Astrocyte (in vitro differentiated cells and primary cell): Measurements from ENCODE around the gene HOXA6.

ENCODE experiments used
- EZH2 ChIP-seq: IDR thresholded peaks from 2 replicates; pipeline ENCODE4 v1.6.1; 2012; ENCODE audit warnings: mild to moderate bottlenecking, low read length, inconsistent platforms; ENCODE audit not compliant: insufficient read depth
- TF ChIP-seq, protein P1 (sequence below): IDR thresholded peaks from 2 replicates; pipeline ENCODE4 v1.5.1; 2011; ENCODE audit warnings: low read depth, mild to moderate bottlenecking, inconsistent platforms, low read length, moderate library complexity; ENCODE audit not compliant: insufficient read depth

DNA sequence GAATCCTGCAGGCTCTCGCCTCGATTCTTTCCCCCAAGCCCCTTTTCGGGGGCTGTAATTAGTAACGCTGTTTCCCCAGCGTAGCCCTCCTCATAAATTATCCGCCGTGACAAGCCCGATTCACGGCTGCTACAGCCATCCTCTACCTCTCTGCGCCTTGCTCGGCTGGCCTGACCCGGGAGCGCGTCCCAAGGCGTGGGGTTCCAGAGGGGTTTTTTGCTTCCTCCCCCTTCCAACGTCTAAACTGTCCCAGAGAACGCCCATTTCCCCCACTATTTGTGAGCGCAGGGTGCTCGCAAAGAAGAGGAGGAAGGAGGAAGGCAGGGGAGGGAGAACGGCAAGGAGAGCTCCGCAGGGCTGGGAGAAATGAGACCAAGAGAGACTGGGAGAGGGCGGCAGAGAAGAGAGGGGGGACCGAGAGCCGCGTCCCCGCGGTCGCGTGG is 5.0 kb downstream of the HOXA6 start:
- peak; percentile 63 for TF ChIP-seq EZH2
- TF ChIP-seq, protein P1, sequence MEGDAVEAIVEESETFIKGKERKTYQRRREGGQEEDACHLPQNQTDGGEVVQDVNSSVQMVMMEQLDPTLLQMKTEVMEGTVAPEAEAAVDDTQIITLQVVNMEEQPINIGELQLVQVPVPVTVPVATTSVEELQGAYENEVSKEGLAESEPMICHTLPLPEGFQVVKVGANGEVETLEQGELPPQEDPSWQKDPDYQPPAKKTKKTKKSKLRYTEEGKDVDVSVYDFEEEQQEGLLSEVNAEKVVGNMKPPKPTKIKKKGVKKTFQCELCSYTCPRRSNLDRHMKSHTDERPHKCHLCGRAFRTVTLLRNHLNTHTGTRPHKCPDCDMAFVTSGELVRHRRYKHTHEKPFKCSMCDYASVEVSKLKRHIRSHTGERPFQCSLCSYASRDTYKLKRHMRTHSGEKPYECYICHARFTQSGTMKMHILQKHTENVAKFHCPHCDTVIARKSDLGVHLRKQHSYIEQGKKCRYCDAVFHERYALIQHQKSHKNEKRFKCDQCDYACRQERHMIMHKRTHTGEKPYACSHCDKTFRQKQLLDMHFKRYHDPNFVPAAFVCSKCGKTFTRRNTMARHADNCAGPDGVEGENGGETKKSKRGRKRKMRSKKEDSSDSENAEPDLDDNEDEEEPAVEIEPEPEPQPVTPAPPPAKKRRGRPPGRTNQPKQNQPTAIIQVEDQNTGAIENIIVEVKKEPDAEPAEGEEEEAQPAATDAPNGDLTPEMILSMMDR, result no peak
